GM18508 (cell line): ENCODE data around the gene XXYLT1.

Experiments
- ATAC-seq: cut with Tn5 transposase; IDR thresholded peaks from one replicate; pipeline ENCODE4 v1.9.1; 2021; ENCODE audit warnings: moderate number of reproducible peaks; ENCODE audit not compliant: insufficient read depth, unreplicated experiment

The XXYLT1 gene

GRCh38 chr3:195253923-195254432 lies 17.0 kb downstream of the XXYLT1 start:
- ATAC-seq = no peak

GRCh38 chr3:195251336-195252065 lies 19.5 kb downstream of the XXYLT1 start:
- no peak for ATAC-seq

GRCh38 chr3:195250473-195251251 lies 20.3 kb downstream of the XXYLT1 start:
- no peak for ATAC-seq

GRCh38 chr3:195249858-195250464 lies 21.0 kb downstream of the XXYLT1 start:
- ATAC-seq = no peak

GRCh38 chr3:195249057-195249770 lies 21.7 kb downstream of the XXYLT1 start:
- no peak for ATAC-seq

GRCh38 chr3:195248281-195248680 lies 22.7 kb downstream of the XXYLT1 start:
- no peak for ATAC-seq

- ATAC-seq = no peak
Observed at GRCh38 chr3:195247863-195248189, 23.1 kb downstream of the XXYLT1 start.

GRCh38 chr3:195247086-195247862 lies 23.7 kb downstream of the XXYLT1 start:
- no peak for ATAC-seq

GRCh38 chr3:195246581-195246995 lies 24.4 kb downstream of the XXYLT1 start:
- ATAC-seq = no peak

GRCh38 chr3:195245531-195245951 lies 25.4 kb downstream of the XXYLT1 start:
- no peak for ATAC-seq

GRCh38 chr3:195241592-195242355 lies 29.2 kb downstream of the XXYLT1 start:
- no peak for ATAC-seq

- ATAC-seq = no peak
Observed at GRCh38 chr3:195240939-195241338, 30.0 kb downstream of the XXYLT1 start.

GRCh38 chr3:195240171-195240701 lies 30.7 kb downstream of the XXYLT1 start:
- no peak for ATAC-seq

GRCh38 chr3:195239121-195239520 lies 31.8 kb downstream of the XXYLT1 start:
- no peak for ATAC-seq

GRCh38 chr3:195238586-195239118 lies 32.3 kb downstream of the XXYLT1 start:
- ATAC-seq = no peak

GRCh38 chr3:195238081-195238571 lies 32.8 kb downstream of the XXYLT1 start:
- no peak for ATAC-seq

GRCh38 chr3:195236801-195237570 lies 34.0 kb downstream of the XXYLT1 start:
- ATAC-seq = no peak
